Tongue (tissue), 3 donors: ENCODE results near the gene KCNG3. TPM values are rescaled to one million over a fixed set of nuclear protein-coding genes. Genes with fewer than 3 reads are reported as not detected.
"Not testable (repeated sequence)": the region's sequence is repeated elsewhere in the genome, so short reads cannot be mapped to it uniquely, and the experiment has no call there.

Experiments
- DNase-seq: peaks from one replicate; pipeline ENCODE4 v3.0.0-alpha.2; 2015
- small RNA-seq: library from RNA; depleted of rRNA; stranded (forward); fragments of <200 nt; gene quantifications from one replicate; pipeline ENCODE3, GENCODE V24; 2014; ENCODE audit warnings: low replicate concordance
- total RNA-seq: library from RNA; depleted of rRNA; stranded (reverse); fragments of >200 nt; gene quantifications from one replicate; pipeline ENCODE4 v1.2.3, GENCODE V29; 2014

The KCNG3 gene
- total RNA-seq, 1 donor from 2014 or later: 0.62 TPM

DNA sequence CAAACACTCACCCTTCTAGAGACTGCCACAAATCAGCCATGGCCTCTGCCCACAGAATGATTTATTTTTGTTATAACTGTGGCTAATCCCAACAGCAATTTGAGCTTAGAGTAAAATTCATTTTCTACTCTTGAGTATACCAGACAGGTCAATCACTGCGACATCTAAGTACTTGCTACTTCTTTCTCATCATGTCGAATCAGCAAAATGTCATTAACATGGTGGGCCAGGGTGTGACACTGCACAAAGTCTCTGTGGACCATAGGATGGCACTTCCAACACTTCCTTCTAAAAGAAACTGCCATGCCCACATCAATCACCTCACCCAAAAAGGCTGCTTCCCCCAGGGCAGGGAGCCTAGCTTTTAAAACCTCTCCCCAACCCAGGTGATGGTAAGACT, 64.4 kb downstream of the KCNG3 start:
- no peak for DNase-seq

DNA sequence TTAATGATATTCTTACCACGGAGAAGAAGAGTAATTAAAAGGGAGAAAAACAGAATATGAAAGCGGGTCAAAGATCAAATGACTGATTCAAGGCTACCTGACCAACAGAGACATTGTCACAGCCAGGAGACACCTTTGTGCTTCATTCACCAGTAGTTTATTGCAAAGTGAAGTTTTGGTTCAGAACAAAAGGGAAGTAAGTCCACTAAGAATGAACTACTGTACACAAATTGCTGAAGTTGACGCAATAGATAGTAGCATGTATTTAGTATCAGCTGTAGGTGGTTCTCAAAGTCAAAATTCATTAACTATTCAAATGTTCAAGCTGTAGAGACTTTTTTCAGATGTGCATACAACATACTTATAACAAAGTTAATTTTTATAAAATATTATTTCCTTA, 68.1 kb downstream of the KCNG3 start:
- DNase-seq: no peak

DNA sequence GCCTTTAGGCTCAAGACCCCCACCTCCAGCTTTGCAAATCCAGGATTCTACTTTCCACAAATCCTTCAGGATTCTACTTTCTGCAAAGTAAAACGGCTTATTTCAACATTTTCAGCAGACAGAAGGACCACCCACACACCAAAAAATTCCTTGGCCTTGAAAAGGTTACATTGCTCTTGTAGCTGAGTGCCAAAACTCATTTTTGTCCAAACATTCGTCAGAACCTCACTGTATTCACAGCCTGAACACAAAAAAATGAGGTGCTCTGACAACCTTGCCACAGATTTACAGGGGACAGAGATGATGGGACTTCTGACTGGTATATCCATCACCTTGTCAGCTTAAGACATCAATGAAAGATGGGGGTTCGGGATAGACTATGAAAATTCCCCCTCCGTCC, 69.7 kb downstream of the KCNG3 start:
- peak; percentile 65 for DNase-seq

DNA sequence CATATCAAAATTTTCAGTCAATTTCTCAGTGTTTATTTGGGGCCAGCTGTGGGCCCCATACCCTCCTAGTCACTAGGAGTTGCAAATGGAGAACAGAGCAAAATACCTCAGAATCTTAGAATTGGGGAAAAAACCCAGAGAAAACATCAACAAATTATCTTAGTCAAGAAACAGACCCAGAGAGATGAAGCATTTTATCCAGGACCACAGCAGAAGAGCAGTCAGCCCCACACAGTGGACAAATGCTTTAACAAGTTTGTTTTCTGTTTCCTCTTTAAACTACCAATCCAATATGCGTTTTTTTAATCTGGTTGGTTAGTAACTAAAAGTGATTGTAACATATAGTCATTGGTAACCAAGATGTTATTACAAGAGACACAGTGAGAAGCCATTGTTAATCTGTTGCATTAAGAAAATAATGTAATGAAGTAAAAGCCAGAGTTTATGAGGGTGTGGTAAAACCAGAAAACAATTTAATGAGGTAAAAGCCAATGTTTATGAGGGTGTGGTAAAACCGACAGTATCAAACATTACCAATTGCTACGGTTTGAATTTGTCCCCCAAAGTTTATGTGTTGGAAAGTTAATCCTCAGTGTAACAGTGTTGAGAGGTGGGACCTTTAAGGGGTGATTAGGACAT, 72.1 kb downstream of the KCNG3 start:
- no peak for DNase-seq

DNA sequence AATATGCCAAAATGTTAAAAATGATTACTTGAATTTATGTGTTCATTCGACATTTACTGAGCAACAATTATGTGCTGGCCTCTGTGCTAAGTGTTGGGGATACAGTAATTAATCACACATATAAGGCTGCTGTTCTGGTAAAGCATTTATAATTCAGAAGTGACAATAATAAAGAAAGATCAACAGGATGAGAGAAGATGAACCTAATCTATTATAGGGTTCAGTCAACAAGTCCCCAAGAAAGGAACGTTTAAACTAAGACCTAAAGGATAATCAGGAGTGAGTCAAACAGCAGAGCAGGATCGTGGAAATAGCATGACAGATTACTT, 72.7 kb downstream of the KCNG3 start:
- no peak for DNase-seq

DNA sequence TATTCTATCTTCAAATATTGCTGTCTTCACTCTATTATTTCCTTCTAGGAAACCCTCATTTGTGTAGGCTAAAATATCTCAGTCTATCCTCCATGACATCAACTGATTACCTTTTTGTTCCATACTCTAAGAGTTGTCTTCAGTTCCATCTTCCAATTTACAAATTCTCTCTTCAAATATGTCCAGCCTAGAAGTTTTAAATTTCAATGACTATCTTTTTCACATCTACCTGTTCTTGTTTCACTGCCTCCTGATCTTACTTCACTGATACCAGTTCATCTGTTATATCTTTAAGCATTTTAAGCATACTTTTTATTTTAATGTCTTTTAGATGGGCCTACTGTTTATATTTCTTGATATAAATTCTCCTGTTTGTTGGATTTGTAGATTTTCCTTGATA, 79.1 kb downstream of the KCNG3 start:
- no peak for DNase-seq

DNA sequence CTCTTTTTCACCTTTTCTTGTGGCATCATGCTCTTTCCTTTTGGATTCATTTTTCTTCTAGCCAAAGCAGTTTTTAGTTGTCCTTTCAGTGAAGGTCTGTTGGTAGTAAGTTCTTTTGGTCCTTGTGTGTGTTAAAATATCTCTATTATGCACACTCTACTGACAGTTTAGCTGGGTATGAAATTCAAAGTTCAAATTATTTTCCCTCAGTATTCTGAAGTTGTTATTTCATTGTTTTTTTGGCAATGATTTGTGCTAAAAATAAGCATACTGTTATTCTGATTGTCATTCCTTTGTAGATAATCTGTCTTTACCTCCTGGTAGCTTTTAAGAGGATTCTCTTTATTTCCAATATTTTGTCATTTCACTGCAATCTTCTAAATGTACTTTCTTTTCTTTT, 79.6 kb downstream of the KCNG3 start:
- DNase-seq: no peak

DNA sequence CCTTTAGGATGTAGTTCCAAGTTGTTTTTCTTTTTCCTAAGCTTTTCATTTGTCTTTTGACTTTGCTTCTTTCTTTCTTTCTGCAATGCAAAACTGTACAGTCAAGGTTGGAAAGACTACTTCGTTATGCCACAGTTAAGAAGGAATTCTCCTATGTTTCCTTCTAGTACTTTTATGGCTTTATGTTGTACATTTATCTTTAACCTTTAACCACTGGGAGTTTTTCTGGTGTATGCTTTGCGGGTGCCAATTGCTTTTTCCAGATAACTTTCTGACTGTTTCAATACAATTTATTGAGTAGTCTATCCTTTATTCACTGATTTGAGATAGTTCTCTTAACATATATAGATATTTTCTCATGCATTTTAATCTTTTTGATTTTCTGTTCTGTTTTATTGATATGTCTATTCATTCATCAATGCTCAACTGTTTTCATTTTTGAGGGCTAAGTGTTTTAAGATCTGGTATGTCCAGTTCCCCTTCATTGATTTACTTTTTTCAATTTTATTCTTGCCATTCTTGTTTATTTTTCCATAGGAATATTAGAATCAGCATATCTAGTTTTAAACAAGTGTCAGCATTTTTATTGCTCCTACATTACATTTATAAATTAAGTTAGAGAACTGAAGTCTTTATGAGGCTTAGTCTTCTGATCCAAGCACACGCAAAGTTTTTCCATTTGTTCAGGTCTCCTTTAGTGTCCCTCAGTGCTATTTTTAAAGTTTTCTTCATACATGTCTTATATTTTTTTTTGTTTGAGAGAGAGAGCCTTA, 82.9 kb downstream of the KCNG3 start:
- no peak for DNase-seq

DNA sequence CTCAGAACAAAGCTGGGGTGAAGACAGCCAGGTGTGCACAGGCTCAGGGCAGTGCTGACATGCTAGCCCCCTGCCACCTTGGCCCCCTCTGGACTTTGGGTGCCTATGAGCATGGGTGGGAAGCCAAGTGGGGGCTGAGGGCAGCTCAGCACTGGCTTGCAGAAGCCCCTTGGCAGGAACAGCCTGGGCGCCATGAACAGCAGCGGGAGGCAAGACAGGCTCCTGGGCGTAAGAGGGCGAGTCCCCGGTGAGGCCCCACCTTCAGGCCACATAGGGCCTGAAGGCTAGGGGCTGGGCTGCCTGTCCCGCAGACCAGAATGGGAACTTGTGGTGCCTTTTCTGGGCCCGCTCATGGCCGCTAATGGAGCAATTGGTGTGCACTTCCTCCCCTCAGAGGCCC, 85.8 kb downstream of the KCNG3 start:
- DNase-seq: no peak

DNA sequence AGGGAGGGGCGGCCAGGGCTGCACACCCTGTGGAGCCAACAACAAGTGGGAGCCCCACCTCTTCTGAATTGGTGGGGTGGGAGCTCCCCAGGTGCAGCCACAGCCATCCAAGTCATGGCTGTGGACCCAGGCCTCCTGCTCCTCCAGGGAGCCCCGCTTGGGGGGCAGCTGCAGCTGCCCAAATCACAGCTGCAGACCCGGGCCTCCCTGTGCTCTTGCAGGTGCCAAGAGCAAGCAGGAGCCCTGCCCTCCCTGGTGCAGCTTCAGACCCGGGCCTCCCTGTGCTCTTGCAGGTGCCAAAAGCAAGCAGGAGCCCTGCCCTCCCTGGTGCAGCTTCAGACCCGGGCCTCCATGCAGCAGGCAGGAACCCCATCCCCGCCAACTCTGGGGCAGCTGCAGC, 86.3 kb downstream of the KCNG3 start:
- no peak for DNase-seq

DNA sequence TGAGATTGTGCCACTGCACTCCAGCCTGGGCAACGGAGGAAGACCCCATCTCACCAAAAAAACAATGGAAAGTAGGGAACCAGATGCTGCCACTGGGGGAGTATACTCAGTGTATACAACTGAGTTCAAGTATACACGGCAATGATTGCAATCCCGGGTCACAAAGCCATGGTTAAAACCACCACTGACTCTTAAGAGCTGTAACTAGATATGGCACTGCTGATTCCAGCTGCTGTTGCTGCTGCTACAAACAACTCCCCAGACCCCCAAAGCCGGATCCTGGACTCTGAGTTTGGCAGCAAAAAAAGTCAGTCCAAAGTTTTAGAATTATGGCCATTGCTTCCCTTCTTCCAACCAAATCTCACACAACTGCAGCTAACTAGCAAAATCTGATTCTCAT, 89.1 kb downstream of the KCNG3 start:
- DNase-seq: peak; percentile 42

DNA sequence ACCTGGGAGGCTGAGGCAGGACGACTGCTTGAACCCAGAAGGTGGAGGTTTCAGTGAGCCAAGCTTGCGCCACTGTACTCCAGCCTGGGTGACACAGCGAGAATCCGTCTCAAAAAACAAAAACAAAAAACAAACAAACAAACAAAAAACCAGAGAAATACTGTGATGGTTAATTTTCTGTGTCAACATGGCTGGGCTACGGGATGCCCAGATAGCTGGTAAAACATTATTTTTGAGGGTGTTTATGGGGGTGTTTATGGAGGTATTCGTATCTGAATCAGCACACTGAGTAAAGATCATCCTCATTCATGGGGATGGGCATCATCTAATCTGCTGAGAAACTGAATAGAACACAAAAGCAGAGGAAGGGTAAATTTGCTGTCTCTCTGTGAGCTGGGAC, 92.0 kb downstream of the KCNG3 start:
- no peak for DNase-seq

DNA sequence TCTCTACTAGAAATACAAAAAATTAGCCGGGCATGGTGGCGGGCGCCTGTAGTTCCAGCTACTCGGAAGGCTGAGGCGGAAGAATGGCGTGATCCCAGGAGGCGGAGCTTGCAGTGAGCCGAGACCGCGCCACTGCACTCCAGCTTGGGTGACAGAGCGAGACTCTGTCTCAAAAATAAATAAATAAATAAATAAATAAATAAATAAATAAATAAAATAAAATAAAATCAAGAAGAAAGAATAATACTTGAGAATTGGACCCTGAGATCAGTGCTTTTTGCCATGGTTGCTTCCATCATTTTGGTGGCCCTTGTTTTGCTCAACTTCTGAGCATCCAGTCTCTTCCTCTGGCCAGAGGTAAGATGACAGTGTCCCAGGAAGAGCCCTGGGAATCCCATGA, 95.7 kb downstream of the KCNG3 start:
- DNase-seq: not testable (repeated sequence)

DNA sequence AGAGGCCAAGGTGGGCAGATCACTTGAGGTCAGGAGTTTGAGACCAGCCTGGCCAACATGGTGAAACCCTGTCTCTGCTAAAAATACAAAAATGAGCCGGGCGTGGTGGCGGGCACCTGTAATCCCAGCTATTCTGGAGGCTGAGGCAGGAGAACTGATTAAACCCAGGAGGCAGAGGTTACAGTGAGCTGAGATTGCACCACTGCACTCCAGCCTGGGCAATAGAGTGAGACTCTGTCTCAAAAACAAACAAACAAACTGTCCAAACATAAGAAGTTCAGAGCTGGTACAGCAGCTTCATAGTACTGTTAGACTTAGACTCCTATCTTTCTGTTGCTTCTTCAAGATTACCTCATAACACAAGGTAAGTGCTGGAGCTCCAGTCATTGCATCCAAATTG, 100.5 kb downstream of the KCNG3 start:
- not testable (repeated sequence) for DNase-seq

DNA sequence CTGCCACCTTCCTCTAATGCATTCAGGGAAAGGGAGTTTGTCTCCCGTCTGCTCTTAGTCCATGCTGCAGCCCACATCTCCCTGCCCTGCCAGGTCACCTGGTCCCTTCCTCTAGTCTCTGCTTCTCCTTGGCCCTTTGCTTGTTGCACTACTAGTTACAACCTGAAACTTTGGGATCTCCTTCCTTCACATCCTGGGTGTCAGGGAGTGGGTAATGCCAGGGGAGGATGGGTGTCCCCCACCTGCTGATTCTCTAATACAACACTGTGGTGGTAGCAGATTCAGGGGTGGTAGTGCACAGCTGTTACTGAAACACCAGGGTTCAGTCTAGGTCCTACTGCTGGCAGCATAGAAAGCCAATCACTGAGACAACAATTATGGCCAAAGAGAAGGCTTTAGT, 101.6 kb downstream of the KCNG3 start:
- no peak for DNase-seq

Small RNA genes lying within 50 kb of the gene (small RNA-seq; reads per million reads assigned to genes)
- gene RF00017: not detected
- gene RF00612: not detected

Other genes starting within 250 kb of the KCNG3 start
- gene COX7A2L, start 132.8 kb downstream of the KCNG3 start, total RNA-seq: 184 TPM
- gene MTA3, start 74.7 kb upstream of the KCNG3 start, total RNA-seq: 36.3 TPM